ENCODE measurements around the gene OR51I2.

OR51I2 gene

GRCh38 chr11:5505363-5506048 lies 56.4 kb downstream of the OR51I2 start:
- TF ChIP-seq CTCF (IDR thresholded peaks at IDR 0.05; ENCODE audit: insufficient read depth, missing control alignments) = no peak
- no peak for DNase-seq (ENCODE audit: insufficient read length, low spot score)
- no peak for FAIRE-seq

All from D721Med (cell line).